Peyer's patch (tissue), 4 donors: ENCODE data around the gene KDM1B.

Source experiments
- CTCF ChIP-seq, 6 experiments: fragments of 450-650 bp in 4 of 6; fragments of 200-600 bp in 2 of 6; sonication (generic) in 1 of 6; IDR thresholded peaks; one replicate each; pipeline ENCODE4 v1.5.1; 2017 to 2019; ENCODE audit warnings: antibody characterized with exemption in 6 of 6, mild to moderate bottlenecking in 3 of 6, moderate library complexity in 1 of 6
- POLR2A ChIP-seq, 2 donors: fragments of 450-650 bp; IDR thresholded peaks; one replicate each; pipeline ENCODE4 v1.5.1; 2017; ENCODE audit warnings: antibody characterized with exemption in 2 of 2, mild to moderate bottlenecking in 2 of 2, moderate library complexity in 2 of 2

- TF ChIP-seq POLR2A (IDR thresholded peaks at IDR 0.05) = no peak
- TF ChIP-seq CTCF (IDR thresholded peaks at IDR 0.05) = no peak
Observed at GRCh38 chr6:18115356-18115755, 39.9 kb upstream of the KDM1B start.
